Type B pancreatic cell (in vitro differentiated cells): ENCODE results near the gene GGTA1. TPM values are rescaled to one million over a fixed set of nuclear protein-coding genes. Genes with fewer than 3 reads are reported as not detected.
"Not testable (repeated sequence)": the region's sequence is repeated elsewhere in the genome, so short reads cannot be mapped to it uniquely, and the experiment has no call there.

Source experiments
- DNase-seq: peaks from one replicate; pipeline ENCODE4 v3.0.0; 2021; ENCODE audit warnings: mixed read lengths; ENCODE audit not compliant: unreplicated experiment; ENCODE audit errors: extremely low spot score
- H3K27ac Mint-ChIP-seq: 2 replicates; pipeline ENCODE4 v1.8.0; 2021; ENCODE audit warnings: mild to moderate bottlenecking, mixed read lengths
- H3K27me3 Mint-ChIP-seq: 2 replicates; pipeline ENCODE4 v1.8.0; 2021; ENCODE audit warnings: mixed read lengths
- H3K36me3 Mint-ChIP-seq: 2 replicates; pipeline ENCODE4 v1.8.0; 2021; ENCODE audit warnings: mixed read lengths
- H3K4me1 Mint-ChIP-seq: one replicate; pipeline ENCODE4 v1.8.0; 2021; ENCODE audit warnings: mixed read lengths; ENCODE audit not compliant: unreplicated experiment
- H3K4me3 Mint-ChIP-seq: 2 replicates; pipeline ENCODE4 v1.8.0; 2021; ENCODE audit warnings: mild to moderate bottlenecking, mixed read lengths
- H3K9me3 Mint-ChIP-seq: 2 replicates; pipeline ENCODE4 v1.8.0; 2021; ENCODE audit warnings: mixed read lengths
- CTCF ChIP-seq: fragments of 200-600 bp; sonication (generic); conservative IDR thresholded peaks from 2 replicates; pipeline ENCODE4 v1.5.0; 2021; ENCODE audit warnings: antibody characterized with exemption, mild to moderate bottlenecking
- total RNA-seq: library from RNA; stranded (reverse); gene quantifications from 2 replicates; pipeline ENCODE4 v1.2.1, GENCODE V29; 2021; ENCODE audit warnings: low replicate concordance

Gene GGTA1
- total RNA-seq, 1 donor from 2014 or later: not detected

GRCh38 chr9:121472446-121472845 is 27.2 kb downstream of the GGTA1 start:
- H3K4me1 Mint-ChIP-seq: no peaks in the 10 kb centered on the region
- H3K4me3 Mint-ChIP-seq: no peak overlapping the region
- H3K27me3 Mint-ChIP-seq: peaks cover 66% of the 10 kb centered on the region
- no peak overlapping the region for H3K27ac Mint-ChIP-seq
- no peaks in the 10 kb centered on the region for H3K36me3 Mint-ChIP-seq
- H3K9me3 Mint-ChIP-seq: no peaks in the 10 kb centered on the region
- TF ChIP-seq CTCF: no peak
- no peak for DNase-seq

GRCh38 chr9:121466142-121466541 is 33.5 kb downstream of the GGTA1 start:
- TF ChIP-seq CTCF: no peak
- H3K4me1 Mint-ChIP-seq: no peaks in the 10 kb centered on the region
- H3K27ac Mint-ChIP-seq: no peak overlapping the region
- no peak overlapping the region for H3K4me3 Mint-ChIP-seq
- H3K9me3 Mint-ChIP-seq: no peaks in the 10 kb centered on the region
- peaks cover 53% of the 10 kb centered on the region for H3K27me3 Mint-ChIP-seq
- no peaks in the 10 kb centered on the region for H3K36me3 Mint-ChIP-seq
- no peak for DNase-seq

DNA sequence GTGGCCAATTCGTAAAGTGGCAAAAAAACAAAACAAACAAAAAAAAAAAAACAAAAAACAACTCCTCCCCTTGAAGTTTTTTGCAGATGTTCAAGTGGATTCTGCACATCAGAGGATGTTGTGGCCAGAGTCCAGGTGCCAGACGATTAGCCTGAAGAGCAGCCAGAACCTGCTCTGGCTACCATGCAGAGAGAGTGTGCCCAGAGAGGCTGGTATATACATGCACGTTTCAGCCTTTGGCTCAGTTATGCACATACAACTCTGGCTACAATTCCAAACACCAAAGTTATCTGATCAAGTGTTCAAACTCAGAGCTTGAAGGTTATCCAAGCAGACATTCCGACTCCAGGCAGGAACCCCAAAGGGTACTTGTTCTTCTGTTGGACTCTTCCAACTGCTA is 34.7 kb downstream of the GGTA1 start:
- Mint-ChIP-seq H3K4me3 (no peak overlapping the region), H3K9me3 (no peaks in the 10 kb centered on the region), H3K27me3 (peaks cover 47% of the 10 kb centered on the region), H3K27ac (no peak overlapping the region), H3K36me3 (no peaks in the 10 kb centered on the region), H3K4me1 (no peaks in the 10 kb centered on the region)
- DNase-seq: no peak
- TF ChIP-seq CTCF: no peak

GRCh38 chr9:121463026-121463807 is 36.4 kb downstream of the GGTA1 start:
- no peak overlapping the region for H3K27ac Mint-ChIP-seq
- no peaks in the 10 kb centered on the region for H3K36me3 Mint-ChIP-seq
- no peaks in the 10 kb centered on the region for H3K4me1 Mint-ChIP-seq
- H3K4me3 Mint-ChIP-seq: no peak overlapping the region
- no peak for DNase-seq
- H3K27me3 Mint-ChIP-seq: peaks cover 45% of the 10 kb centered on the region
- H3K9me3 Mint-ChIP-seq: no peaks in the 10 kb centered on the region
- TF ChIP-seq CTCF: peak; percentile 81

DNA sequence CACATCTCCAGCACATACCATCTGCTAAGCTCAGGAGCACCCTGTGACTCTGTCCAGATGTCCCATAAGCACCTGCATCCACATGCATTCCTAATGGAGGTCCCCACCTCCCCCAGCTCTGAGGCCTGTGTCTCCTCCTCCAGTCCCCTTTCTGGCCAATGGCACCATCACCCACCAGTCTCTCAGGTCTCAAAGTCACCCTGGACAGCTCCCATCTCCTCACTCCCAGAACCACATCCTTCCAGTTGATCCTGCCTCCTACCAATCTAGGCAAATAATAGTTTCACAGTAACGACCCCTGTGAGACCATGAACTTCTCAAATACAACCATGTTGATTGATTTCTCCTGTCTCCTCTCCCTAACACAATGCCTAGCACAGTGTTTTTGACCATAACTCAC is 40.1 kb downstream of the GGTA1 start:
- H3K27ac Mint-ChIP-seq: no peak overlapping the region
- no peak overlapping the region for H3K4me3 Mint-ChIP-seq
- DNase-seq: no peak
- H3K4me1 Mint-ChIP-seq: no peaks in the 10 kb centered on the region
- H3K27me3 Mint-ChIP-seq: peaks cover 48% of the 10 kb centered on the region
- no peaks in the 10 kb centered on the region for H3K9me3 Mint-ChIP-seq
- H3K36me3 Mint-ChIP-seq: no peaks in the 10 kb centered on the region
- TF ChIP-seq CTCF: no peak

- not testable (repeated sequence) for H3K4me1 Mint-ChIP-seq, H3K36me3 Mint-ChIP-seq, H3K9me3 Mint-ChIP-seq, H3K27ac Mint-ChIP-seq, H3K4me3 Mint-ChIP-seq, DNase-seq
- peaks cover 46% of the 10 kb centered on the region for H3K27me3 Mint-ChIP-seq
Observed at GRCh38 chr9:121458449-121458848, 41.2 kb downstream of the GGTA1 start.
